Activated T-helper 1 cell treated with Interleukin-2 at 50 U/mL for 16 hours (primary cell): Measurements from ENCODE around the gene STRN4.

Experiments
- DNase-seq: peaks from one replicate; pipeline ENCODE4 v3.0.0-alpha.2; 2020; ENCODE audit warnings: low read depth

STRN4 gene

DNA sequence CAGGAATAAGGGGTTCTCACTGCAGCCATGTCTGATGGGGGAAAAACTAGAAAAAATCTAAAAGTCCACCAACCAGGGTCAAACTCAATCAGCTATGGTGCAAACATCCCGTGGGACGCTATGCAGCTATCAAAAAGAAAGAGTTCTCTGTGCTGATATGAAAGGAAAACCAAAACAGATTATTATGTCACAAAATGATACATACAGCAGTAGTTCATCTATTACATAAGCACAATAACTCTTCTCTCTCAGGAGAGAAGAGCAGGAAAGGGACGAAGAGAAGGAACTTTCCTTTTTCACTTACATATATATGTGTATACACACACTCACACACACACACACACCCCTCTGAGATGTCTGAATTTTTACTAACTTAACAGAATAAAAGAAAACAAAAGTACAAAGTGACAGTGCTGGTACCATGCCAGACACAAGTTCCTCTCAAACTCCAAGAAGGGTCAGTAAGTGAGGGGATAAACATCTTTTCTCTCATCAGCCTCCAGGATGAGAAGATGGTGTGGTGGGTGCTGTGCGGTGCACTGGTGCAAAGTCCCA lies 3.2 kb downstream of the STRN4 start:
- no peak for DNase-seq

DNA sequence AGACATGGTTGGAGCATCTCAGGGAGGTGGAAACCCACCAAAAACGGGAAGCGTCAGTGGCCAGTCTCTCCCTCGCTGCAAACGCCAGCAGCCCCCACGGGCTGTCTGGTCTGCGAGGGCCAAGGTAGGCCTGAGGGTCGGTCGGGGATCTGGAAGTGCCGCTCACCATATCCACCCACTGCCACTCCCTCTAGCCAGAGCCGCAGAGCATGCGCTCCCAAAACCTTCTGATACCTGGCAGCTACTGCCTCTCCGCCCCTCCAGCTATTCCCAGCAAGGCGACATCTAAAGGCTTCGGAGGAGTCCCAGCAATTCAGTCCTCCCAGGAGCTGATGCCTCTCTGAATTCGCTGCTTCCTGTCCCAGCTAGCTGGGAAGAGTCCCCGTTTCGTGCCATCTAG lies 4.8 kb downstream of the STRN4 start:
- no peak for DNase-seq

DNA sequence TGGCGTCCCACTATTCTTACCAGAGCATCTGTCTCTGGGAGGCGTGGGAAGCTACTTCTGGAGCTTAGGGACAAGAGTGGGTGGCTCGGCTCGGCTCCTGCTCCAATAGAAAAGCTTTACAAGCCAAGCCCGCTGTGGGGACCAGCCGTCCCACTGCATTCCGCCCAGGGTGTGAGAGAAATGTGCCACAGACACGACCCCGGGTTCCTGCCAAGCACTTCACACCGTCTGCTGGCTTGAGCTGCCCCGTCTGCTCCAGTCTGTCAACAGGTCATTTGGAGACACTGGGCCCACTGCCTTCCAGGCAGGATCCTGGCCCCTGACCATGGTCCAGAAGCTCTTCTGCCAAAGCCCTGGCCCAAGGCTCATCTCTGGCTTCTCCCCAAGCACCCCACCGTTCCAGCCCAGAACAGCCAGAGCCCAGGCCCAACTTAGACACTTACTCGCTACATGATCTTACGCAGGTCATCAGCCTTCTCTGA lies 6.9 kb downstream of the STRN4 start:
- no peak for DNase-seq

DNA sequence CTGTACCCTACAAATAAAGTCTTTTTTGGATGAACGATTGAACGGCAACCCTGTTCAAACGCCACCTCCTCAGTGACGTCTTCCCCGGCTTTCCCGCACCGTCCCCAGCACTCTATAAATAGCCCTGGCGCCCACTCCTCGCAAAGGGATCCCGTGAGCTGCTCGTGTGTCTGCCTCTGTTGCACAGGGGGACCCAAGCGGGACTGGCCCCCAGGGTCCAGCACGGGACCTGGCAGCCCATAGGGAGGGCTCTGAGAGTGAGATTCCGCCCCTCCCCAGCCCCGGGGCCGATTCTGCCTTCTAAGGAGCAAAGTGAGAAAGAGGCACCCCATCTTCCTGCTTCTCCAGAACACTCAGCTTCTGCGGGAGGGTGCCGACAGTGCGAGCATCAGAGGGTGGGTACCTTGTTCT lies 8.5 kb downstream of the STRN4 start:
- DNase-seq, result no peak

DNA sequence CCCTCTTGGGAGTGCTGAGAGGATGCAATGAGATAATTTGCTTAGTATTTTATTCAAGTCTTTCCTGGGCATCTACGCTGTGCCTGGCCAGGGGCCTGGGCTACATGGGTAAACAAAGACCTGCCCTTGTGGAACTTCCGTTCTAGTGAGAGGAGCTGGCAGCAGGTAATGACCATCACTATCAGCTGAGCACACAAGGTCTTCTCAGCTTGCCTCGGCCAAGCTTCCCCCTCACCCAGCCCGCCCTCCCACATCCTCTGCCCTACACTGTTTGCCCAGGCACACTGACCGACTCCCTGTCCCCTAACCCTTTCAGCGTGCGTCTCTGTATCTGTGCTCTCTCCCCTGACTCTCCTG lies 9.0 kb downstream of the STRN4 start:
- no peak for DNase-seq

DNA sequence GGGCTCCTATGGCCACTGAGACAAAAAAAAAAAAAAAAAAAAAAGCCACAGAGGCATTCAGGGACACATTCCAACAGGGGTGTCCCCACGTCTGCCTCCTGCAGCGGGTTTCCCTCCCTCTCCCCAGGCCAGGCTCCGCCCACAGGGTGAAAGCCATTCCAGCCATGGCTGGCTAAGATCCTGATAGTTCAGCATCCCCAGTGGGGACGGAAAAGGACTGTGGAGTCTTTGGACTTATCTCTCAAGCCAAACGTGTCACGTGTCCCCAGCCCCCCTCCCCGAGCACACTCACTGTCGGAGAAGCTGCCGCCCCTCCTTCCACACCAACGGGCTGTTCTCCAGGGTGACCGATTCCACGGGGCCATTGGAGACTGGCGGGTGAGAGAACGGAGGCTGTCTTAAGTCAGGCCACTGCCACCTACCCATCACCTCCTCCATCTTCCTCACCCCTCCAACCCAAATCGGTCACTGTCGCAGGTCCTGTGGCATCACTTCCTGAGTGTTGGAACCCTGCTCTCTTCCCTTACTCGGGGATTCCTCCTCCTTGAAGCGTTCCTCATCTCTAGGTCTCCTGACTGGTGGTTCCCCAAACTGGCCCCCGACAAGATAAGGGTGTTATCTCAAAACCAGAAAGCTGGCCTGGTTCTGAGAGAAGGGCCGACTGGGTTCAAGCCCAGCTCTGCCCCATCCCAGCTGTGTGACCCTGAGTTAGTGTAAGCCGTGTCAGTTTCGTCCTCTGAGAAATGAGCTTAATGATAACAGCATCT lies 9.5 kb downstream of the STRN4 start:
- DNase-seq, result no peak

DNA sequence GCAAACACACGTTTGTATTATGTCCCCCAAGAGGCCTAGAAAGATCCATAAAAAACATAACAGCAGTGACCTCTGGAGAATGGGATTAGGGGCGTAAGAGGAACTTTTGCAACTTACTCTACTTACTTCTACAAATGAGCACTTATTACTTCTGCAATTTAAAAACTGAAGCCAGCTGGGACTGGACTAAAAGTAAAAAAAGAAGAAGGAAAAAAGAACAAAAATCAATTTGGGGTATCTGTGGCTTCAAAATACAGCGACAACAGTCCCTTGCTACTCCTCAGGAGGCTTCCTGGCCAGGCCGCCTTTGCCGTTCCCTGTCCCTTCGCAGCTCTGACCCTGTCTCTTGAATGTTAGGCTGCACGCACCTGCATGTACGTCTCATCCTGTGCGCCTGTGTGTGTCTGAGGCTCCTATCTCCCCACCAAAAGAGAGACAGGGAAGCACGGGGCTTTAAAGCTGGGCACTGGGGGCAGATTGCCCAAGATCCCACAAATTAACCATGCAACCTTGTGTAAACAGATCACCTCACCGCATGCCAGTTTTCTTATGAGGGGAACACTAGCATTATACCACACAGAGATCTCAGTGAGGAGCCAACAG lies 12.5 kb downstream of the STRN4 start:
- DNase-seq, result no peak

DNA sequence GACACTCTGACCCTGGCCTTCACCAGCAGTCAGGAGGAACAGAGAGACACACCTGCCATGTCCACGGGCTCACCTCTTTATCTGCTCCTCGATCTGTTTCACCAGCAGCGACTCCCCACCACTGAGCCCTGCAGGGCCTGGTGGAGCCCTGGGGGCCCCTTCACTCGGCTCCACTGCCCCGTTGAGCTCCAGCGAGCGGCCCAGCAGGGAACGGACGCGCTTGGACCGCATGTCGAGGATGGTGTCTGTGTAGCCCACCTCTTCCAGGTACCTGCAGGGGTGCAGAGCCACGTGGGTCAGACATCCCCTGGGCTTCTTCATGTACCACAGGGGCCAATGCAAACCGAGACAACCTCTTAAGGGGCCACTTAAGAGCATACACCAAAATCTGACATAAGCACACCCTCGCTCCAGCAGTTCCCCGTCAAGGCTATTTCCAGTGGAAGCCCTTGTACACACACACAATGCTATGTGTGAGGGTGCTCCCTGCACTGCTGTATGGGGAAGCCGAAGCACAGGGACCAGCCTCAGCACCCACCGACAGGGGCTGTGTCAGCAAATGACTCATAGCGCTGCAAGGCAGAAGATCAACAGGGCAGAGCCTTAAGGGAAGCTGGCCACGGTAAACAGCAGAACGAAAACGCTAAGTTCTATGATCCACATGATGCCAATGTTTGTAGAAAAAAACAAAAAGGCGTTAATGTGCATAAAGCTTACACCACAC lies 13.1 kb downstream of the STRN4 start:
- no peak for DNase-seq

DNA sequence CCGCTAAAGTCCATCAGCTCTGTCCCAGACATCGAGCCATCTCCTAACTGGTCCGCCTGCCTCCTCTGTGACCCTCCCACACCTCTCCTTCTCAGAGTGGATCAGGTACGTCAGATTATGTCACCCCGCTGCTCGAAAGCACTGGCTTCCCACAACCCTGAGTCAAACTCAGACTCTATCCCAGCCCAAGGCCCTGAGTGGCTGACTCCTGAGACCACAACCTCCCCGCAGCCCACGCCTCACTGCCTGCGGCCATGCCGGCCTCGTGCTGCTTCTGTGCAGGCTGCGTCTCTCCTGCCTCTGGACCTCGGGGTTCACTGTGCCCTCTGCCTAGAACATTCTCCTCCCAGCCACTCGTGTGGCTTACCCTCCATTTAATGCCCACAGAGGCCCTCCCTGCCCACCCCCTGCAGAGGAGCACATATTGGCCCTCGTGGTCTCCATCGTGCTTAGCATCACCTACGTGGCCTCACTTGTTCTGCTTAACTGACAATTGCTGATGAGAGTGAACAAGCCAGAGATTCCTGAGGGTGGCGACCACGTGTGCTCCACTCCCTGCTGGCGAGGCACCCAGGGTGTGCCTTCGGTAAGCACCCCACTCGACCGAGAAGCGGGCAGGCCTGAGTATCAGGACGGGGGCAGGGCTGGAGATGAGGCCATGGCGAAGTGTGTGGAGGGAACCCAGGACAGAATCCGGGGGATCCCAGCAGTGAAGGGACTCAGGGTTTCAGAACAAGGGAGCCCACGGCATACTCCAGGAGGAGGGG lies 13.9 kb downstream of the STRN4 start:
- DNase-seq, result no peak

DNA sequence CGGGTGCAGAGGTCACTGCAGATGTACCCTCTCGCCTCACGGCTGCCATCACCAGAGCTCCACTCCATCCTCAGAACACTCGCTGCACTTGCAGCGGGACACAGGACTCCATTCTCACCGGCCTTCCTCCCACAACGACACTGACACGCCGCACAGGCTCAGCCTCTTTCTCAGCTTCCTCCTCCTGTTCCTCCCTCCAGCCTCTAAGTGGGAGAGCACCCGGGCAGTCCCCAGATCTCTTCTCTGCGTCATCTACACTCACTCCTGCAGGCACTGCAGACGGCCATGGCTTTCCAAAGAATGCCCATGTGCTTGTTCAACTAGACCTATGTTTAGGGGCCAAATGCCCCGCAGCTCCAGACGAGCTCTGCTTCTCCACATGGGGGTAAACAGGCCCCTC lies 14.7 kb downstream of the STRN4 start:
- no peak for DNase-seq

DNA sequence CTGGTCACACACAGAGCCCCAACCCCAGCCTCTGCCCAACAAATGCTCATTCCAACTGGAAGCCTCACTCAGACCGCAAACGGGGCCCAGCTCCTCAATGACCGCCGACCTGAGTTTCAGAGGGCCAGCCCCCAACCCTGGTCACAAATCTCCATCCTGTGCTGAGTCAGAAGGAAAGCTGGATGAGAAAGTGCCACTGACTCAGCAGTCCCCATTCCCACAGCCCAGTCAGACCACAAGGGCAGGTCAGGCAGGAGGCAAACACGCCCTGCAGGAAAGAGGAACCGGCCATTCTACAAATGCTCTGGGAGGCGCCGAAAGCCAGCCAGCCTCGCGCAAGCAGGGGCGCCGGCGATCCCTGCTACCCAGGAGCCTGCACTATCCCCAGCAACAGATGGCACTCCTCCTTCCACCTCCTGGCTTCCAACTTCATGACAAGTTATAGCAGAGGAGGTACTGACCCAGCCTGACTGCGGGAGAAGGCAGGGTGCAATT lies 15.2 kb downstream of the STRN4 start:
- DNase-seq, result no peak

DNA sequence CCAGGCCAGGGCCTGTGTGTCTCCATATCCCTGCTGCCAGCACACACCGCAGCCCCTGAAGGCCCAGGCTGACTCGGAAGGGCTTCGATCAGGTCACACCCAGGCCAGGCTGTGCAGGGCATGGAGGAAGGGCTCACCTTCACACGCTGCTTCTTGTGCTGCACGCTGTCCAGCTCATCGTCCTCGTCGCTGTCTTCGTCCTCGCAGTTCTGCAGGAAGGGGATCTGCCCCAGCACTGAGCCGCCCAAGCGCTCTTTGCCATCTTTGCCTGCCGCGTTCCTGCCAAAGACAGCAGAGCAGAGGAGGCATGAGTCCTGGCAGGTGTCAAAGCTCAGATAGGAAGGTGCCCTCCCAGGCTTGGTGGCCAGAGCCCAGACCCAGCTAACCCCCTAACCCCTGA lies 15.7 kb downstream of the STRN4 start:
- no peak for DNase-seq

DNA sequence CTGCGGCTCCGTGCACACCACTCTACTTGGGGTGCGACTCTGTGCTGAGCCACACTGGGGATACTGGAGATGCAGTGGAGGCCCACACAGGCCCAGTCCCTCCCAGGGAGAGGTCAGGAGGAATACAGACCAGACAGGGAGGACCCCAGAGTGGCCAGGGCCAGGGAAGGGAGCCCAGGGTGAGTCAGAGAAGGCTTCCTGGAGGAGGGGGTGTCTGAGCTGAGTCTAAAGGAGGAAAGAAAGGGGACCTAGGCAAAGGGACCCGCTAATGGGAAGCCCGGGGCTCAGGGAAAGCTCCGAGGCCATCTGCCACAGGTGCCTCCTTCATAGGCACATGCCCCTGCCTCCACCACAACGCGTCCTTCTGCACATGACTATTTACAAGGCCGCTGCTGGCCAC lies 16.1 kb downstream of the STRN4 start:
- no peak for DNase-seq

DNA sequence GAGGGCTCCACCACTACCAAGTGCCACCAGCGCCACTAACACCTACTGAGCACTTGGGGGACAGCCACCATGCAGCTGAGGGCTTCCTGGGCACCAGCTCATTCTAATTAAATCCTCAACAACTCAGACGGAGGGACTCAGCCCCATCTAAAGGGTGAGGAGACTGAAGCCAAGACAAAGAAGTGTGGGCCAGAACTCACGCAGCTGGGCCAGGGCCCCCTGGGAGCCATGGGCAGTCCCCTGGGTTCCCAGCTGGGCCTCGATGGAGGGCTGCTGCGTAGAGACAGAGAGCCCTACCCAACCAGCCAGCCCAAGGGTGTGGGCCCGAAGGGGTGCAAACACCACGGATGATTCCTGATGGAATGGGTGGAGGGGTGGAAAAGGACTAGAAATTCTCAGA lies 16.6 kb downstream of the STRN4 start:
- DNase-seq, result no peak

DNA sequence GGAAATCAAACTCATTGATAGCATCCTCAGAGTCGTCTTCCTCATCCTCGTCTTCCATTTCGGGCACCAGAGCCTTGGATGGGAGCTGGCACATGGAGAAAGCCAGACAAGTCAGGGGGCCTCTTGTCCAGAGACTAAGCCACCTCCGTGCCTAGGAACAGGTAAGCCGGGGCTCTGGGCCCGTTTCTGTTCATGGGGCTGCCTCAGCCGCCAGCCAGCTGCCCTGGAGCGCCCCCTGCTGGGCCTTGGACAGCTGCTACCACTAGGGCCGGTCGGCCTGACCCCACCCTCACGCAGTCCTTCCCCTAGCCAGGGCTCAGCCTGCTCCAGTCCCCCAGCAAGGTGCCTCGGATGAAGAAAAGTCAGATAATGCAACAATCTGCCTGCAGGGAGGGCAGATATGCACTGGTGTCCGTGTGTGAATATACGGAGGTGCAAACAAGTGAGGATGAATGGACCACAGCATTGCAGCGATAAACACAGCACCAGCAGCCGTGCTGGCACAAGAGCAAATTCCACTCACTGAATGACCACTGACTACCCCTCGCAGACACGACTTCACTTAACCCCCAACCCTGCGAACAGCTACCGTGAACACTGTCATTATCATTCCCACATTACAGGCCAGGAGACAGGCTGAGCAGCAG lies 17.4 kb downstream of the STRN4 start:
- DNase-seq, result peak; percentile 75

DNA sequence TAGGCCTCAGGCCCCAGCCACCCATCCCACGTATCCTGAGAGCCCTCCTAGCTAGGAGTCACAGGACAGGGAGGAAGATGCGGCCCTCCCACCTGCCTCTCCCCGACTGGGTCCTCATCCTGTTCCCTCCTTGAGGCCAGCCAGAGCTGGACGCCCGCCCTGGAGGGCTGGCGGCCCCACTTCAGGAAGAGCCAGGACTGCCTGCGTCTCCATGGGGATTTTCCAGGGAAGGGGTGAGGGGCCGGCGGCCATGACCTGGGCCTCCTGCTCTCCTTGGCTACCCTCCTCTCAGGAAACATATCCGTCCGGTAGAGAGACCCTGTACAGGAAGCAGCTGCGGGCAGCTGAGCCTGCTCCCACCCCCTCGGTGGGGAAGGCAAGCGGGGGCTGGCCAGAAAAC lies 18.0 kb downstream of the STRN4 start:
- no peak for DNase-seq

DNA sequence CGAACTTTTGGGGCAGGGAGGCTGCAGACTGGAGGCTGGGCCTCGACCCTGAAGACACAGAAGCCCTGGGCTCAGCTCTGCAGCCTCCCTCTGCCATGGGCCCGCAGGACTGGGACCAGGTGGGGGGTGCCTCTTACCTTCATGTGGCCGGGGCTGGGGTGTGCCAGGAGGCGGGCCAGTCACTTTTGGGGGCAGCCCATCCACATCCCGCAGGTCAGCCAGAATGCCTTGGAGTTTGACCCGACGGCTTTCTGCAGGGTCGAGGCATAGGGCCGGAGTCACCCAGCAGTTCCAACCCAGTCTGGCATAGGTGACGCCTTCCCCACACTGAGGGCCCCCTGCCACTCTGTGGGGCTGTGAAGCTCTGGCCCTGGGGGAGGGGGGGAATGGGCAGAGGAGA lies 18.5 kb downstream of the STRN4 start:
- DNase-seq, result no peak

DNA sequence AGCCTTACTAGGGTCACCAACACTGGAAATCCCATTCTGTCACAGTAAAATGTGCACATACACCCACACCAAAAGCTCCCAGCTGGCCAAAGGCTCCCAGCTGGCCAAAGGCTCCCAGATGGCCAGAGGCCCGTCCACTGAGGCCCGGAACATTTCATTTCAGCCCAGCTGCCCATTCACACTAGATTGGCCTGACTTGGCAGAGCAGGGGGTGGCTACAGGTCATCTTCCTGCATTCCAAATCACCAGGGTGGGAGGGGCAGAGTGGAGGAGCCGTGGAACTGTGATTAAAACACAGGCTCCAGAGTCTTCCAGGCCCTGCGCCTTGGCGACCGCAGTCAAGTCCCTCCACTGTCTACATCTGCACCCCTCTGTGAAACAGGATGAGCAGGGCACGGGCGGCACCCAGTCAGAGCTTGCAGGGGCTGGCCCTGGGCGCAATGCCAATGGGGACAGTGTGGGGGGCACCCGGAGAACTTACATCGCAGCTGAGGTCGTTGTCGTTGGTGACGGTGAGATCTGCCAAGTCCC lies 19.2 kb downstream of the STRN4 start:
- DNase-seq, result no peak

DNA sequence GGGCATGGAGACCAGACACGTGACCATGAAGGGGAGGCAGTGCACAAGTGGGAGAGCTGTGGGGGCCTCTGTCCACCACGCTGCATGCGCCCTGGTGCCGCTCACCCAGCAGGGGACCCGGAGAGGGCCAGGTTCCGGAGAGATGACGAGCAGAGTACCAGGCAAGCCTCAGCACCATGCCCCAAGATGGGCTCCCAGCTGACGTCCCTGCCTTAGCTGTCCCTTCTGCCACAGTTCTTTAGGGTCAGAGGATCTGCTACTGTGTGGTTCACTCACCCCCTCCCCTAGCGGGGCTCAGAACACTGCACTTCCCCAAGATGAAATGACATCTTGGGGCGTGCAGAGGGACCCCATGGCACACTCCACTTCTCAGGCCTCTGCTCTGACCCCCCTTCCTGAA lies 19.7 kb downstream of the STRN4 start:
- no peak for DNase-seq

DNA sequence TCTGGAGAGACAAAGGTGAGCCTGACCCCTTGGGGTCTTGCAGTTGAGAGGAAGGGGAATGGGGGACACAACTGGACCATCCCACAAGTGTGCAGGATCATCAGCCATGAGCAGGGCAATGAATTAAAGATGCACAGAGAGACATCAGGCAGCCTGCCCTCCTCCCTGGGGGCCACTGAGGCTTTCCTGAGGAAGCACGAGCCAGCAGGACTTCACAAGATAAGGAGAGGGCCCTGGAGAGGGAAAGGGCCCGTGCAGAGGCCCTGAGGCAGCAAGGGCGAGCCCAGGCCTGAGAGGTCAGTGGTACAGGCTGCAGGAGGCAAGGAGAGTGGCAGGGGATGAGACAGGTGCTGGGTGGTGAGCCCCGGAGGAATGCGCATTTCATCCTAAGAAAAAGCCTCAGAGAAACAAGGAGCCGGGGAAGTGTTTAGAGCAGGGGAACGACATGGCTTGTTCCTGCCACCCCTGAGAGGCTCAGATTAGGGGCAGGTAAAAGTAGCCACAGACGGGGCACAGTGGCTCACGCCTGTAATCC lies 20.3 kb downstream of the STRN4 start:
- DNase-seq, result no peak
